Ovary (tissue), 3 donors: ENCODE data around the gene PITPNM3.

Source experiments
- POLR2A ChIP-seq: fragments of 450-650 bp; IDR thresholded peaks from one replicate; pipeline ENCODE4 v1.6.1; 2017; ENCODE audit warnings: antibody characterized with exemption, mild to moderate bottlenecking, moderate library complexity
- TF ChIP-seq, protein P1 (sequence below), 3 donors: fragments of 450-650 bp in 2 of 3; fragments of 200-600 bp in 1 of 3; IDR thresholded peaks; one replicate each; pipeline versions ENCODE4 v1.5.1 to v1.8.0; 2016 to 2022; ENCODE audit warnings: antibody characterized with exemption in 3 of 3, mild to moderate bottlenecking in 1 of 3
- donor health status: DM: no; HTN: no; CAD: no.

DNA sequence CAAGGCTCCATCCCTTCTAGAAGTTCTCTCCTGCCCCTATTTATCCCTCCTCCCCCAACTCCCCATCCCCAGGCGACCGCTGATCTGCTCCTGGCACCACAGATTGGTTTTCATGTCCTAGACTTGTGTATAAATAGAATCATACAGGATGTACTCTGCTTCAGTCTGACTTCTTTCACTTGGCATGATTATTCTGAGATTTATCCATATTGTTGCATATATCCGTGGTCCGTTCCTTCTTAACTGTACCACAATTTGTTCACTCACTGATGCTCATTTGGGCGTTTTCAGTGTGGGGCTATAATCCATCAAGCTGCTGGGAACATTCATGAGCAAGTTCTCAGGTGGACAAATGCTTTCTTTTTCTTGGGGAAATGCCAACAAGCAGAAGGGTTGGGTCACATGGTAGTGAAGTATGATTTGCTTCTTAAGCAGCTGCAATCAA, 23.9 kb downstream of the PITPNM3 start:
- TF ChIP-seq POLR2A, result no peak
- TF ChIP-seq, protein P1, sequence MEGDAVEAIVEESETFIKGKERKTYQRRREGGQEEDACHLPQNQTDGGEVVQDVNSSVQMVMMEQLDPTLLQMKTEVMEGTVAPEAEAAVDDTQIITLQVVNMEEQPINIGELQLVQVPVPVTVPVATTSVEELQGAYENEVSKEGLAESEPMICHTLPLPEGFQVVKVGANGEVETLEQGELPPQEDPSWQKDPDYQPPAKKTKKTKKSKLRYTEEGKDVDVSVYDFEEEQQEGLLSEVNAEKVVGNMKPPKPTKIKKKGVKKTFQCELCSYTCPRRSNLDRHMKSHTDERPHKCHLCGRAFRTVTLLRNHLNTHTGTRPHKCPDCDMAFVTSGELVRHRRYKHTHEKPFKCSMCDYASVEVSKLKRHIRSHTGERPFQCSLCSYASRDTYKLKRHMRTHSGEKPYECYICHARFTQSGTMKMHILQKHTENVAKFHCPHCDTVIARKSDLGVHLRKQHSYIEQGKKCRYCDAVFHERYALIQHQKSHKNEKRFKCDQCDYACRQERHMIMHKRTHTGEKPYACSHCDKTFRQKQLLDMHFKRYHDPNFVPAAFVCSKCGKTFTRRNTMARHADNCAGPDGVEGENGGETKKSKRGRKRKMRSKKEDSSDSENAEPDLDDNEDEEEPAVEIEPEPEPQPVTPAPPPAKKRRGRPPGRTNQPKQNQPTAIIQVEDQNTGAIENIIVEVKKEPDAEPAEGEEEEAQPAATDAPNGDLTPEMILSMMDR (IDR thresholded peaks at IDR 0.05), result no peak
